Measurements from ENCODE around the gene DRAM1. TPM values are rescaled to one million over a fixed set of nuclear protein-coding genes. Genes with fewer than 3 reads are reported as not detected.
A peak's percentile ranks its signal among the peaks of the same experiment; 100 is the strongest.
"Not testable (repeated sequence)": the region's sequence is repeated elsewhere in the genome, so short reads cannot be mapped to it uniquely, and the experiment has no call there.

The DRAM1 gene
- total RNA-seq, 2 experiments from 2014 or later, result 4.0 TPM

DNA sequence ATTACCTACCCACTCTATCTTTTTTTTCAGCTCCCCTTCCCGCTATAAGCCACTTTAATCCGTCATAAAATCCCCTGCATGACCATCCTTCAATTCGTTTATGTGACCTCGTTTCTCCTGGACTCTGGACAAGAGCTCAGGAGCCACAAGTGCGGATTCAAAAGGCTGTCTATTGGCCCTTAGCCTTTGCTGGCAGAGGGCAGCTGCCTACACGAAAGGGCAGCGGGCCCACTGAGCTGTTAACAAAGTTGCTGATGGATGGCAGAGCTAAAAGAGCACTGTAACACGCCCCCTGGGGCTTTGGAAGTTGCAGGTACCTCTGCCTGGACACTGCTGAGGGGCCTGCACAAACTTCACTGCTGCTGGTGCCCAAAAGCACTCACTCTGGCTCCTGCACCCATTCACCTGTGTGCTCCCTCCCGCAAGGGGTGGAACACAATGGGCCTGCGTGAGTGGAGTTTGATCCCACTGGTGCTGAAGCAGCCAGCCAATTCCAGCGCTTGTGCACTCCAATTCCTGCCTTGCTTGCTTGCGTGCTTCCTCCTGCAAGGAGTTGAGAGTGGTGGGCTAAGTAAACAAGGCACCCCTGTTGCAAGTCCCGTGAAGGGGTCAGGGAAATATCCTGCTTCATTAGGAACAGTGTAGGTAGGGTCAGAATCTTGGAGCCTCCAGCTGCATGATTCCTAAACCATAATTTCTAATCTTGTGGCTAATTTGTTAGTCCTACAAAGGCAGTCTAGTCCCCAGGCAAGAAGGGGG, 10.6 kb upstream of the DRAM1 start:
- H3K27ac Mint-ChIP-seq, result no peak overlapping the region
- peaks cover 7% of the 10 kb centered on the region for H3K36me3 Mint-ChIP-seq (ENCODE audit: low read depth)
- CTCF ChIA-PET, result interaction anchor here (1.1 kb wide), 1 partner anchor 28 kb away, joined by 6 read pairs; no protein-coding TSS in a partner anchor
- no peaks in the 10 kb centered on the region for H3K27me3 Mint-ChIP-seq
- peaks cover 12% of the 10 kb centered on the region for H3K9me3 Mint-ChIP-seq
- peaks cover 18% of the 10 kb centered on the region for H3K4me1 Mint-ChIP-seq
- POLR2A ChIA-PET, result interaction anchor here (1.2 kb wide), 1 partner anchor 11 kb away, joined by 4 read pairs; no protein-coding TSS in a partner anchor
- no peak for DNase-seq
- no peak overlapping the region for H3K4me3 Mint-ChIP-seq

DNA sequence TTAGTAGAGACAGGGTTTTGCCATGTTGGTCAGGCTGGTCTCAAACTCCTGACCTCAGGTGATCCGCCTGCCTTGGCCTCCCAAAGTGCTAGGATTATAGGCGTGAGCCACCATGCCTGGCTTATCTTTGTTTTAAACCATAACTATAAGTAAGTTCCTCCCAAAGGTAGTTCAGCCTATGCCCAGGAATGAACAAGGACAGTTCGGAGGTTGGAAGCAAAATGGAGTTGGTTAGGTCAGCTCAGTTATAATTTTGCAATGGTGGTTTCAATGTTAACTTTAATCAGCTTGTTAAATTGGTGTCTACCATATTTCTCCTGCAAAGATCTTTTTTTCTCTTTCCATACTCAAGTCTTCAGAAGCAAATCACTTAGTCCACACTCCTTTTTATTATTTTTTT, 9.8 kb upstream of the DRAM1 start:
- H3K27ac Mint-ChIP-seq; DNase-seq; H3K27me3 Mint-ChIP-seq; H3K4me3 Mint-ChIP-seq; CTCF ChIA-PET; H3K36me3 Mint-ChIP-seq (ENCODE audit: low read depth): not testable (repeated sequence)
- Mint-ChIP-seq H3K9me3 (peaks cover 12% of the 10 kb centered on the region), H3K4me1 (peaks cover 18% of the 10 kb centered on the region)
- POLR2A ChIA-PET, result interaction anchor here (1.2 kb wide), 1 partner anchor 460 kb away, joined by 3 read pairs; the partner anchor contains the start of gene ARL1

DNA sequence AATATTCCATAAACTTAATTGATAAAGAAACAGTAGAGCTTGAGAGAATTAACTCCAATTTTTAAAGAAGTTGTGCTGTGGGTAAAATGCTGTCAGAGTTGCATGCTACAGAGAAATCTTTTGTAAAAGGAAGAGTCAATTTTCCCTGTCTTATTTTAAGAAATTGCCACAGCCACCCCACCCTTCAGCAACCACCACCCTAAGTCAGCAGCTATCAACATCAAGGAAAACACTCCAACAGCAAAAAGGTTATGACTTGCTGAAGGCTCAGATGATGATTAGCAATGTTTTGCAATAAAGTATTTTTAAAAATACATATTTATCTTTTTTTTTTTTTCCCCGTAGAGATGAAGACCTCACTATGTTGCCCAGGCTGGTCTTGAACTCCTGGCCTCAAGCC, 6.5 kb upstream of the DRAM1 start:
- Mint-ChIP-seq H3K27ac (no peak overlapping the region), H3K36me3 (ENCODE audit: low read depth) (no peaks in the 10 kb centered on the region), H3K4me1 (peaks cover 7% of the 10 kb centered on the region), H3K9me3 (peaks cover 2% of the 10 kb centered on the region), H3K27me3 (no peaks in the 10 kb centered on the region), H3K4me3 (no peak overlapping the region)
- POLR2A ChIA-PET, result no interaction called here
- CTCF ChIA-PET, result no interaction called here
- no peak for DNase-seq

DNA sequence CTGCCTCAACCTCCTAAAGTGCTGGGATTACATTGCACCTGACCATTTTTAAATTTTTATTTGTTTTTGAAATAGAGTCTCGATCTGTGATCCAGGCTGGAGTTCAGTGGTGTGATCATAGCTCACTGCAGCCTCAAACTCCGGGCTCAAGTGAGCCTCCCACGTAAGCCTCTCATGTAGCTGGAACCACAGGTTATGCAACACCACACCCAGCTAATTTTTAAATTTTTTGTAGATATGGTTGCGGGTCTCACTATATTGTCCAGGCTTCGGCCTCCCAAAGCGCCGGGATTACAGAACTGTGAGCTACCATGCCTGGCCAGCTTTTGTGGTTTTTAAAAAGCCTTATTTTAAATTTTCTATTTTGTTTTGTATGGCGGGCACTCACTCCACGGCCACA, 2.2 kb upstream of the DRAM1 start:
- Mint-ChIP-seq H3K27ac (no peak overlapping the region), H3K4me3 (no peak overlapping the region), H3K4me1 (peaks cover 15% of the 10 kb centered on the region), H3K36me3 (ENCODE audit: low read depth) (peaks cover 3% of the 10 kb centered on the region), H3K27me3 (no peaks in the 10 kb centered on the region), H3K9me3 (no peaks in the 10 kb centered on the region)
- ChIA-PET POLR2A (no interaction called here), CTCF (interaction anchor here (1.4 to 1.8 kb wide), 2 partner anchors 35 to 36 kb away, joined by 4 to 8 read pairs; no protein-coding TSS in a partner anchor)
- no peak for DNase-seq

DNA sequence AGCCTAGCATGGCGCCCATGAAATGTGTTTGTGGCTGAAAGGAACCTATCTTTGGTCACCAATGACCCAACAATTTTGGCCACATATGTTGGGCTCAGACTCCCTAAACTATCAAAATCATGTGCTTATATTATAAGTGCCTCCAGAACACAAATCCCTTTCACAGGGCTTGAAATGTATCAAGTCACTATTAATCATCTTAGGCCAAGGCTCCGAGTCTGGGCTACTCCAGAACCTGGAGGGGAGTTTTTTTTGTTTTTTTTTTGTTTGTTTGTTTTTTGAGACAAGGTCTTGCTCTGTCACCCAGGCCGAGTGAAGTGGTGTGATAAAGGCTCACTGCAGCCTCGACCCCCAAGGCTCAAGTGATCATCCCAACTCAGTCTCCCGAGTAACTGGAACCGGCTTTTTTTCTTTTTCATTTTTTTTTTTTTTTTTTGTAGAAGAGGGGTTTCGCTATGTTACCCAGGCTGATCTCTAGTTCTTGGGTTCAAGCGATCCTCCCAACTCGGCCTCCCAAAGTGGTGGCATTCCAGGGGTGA, 989 bp upstream of the DRAM1 start:
- DNase-seq, result no peak
- no peaks in the 10 kb centered on the region for H3K27me3 Mint-ChIP-seq
- H3K9me3 Mint-ChIP-seq, result no peaks in the 10 kb centered on the region
- ChIA-PET POLR2A (no interaction called here), CTCF (interaction anchor here (1.8 kb wide), 1 partner anchor 36 kb away, joined by 8 read pairs; no protein-coding TSS in a partner anchor)
- peak overlapping the region; percentile 58 for H3K27ac Mint-ChIP-seq
- peaks cover 3% of the 10 kb centered on the region for H3K36me3 Mint-ChIP-seq (ENCODE audit: low read depth)
- peaks cover 15% of the 10 kb centered on the region for H3K4me1 Mint-ChIP-seq
- H3K4me3 Mint-ChIP-seq, result peak overlapping the region; percentile 77

DNA sequence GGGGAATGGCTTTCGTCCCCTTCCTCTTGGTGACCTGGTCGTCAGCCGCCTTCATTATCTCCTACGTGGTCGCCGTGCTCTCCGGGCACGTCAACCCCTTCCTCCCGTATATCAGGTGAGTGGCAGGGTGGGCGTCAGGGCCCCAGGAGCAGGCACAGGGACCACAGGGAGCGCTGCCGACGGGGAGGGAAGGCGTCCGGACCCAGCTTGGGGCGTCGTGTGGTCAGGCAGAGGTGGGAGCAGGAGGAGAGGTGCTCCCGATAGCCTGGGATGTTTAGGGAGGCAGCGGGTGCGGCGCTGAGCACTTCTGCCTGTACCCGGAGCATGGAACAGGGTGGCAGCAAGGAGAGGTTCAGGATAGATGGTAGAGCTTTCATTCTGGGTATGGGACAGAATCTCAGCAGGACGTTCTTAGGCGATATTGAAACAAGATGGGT, 444 bp downstream of the DRAM1 start:
- H3K4me1 Mint-ChIP-seq, result peaks cover 15% of the 10 kb centered on the region
- POLR2A ChIA-PET, result interaction anchor here (0.8 to 1.5 kb wide), 2 partner anchors 11 to 49 kb away, joined by 3 to 4 read pairs; no protein-coding TSS in a partner anchor

DNA sequence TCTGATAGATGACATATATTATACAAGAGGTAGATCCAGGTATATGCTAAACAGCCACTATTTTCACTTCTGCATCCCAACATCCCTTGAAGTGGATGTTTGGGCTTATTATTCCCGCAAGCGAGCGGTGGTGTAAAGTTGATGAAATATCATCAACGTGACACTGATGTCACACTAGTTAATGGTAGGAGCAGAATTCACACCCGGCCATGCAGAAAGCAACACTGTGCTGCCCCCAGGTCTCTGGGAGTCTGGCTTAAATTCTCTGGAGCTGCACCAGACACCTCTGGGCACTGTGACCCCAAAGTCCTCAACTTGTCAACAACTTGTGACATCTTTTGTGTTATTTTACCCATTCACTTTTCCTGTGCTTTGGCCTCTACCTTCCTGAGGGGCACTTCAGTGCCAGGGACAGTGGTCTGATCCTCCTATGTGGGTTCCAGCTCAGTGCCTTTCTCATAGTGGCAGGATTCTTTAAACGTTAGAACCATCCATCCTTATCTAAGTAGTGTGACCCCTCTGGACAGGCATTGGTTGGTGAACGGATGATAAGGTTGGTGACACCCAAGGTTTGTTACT, 952 bp downstream of the DRAM1 start:
- no peak for DNase-seq
- ChIA-PET CTCF (interaction anchor here (1.1 to 1.6 kb wide), 3 partner anchors 40 to 938 kb away, joined by 3 to 4 read pairs (median 3); no protein-coding TSS in a partner anchor), POLR2A (interaction anchor here (0.8 to 1.5 kb wide), 2 partner anchors 12 to 49 kb away, joined by 3 to 4 read pairs; no protein-coding TSS in a partner anchor)
- peak overlapping the region; percentile 77 for H3K4me3 Mint-ChIP-seq
- no peaks in the 10 kb centered on the region for H3K9me3 Mint-ChIP-seq
- H3K27ac Mint-ChIP-seq, result peak overlapping the region; percentile 79
- H3K36me3 Mint-ChIP-seq (ENCODE audit: low read depth), result peaks cover 3% of the 10 kb centered on the region
- no peaks in the 10 kb centered on the region for H3K27me3 Mint-ChIP-seq
- H3K4me1 Mint-ChIP-seq, result peaks cover 15% of the 10 kb centered on the region

More for the DNA sequence above, 444 bp downstream of the DRAM1 start:
- H3K27me3 Mint-ChIP-seq, result no peaks in the 10 kb centered on the region
- peak; percentile 22 for DNase-seq
- H3K9me3 Mint-ChIP-seq, result no peaks in the 10 kb centered on the region
- peak overlapping the region; percentile 77 for H3K4me3 Mint-ChIP-seq
- CTCF ChIA-PET, result interaction anchor here (1.0 to 1.6 kb wide), 4 partner anchors 39 to 939 kb away, joined by 3 to 4 read pairs (median 4); no protein-coding TSS in a partner anchor
- peaks cover 3% of the 10 kb centered on the region for H3K36me3 Mint-ChIP-seq (ENCODE audit: low read depth)
- H3K27ac Mint-ChIP-seq, result peak overlapping the region; percentile 79

DNA sequence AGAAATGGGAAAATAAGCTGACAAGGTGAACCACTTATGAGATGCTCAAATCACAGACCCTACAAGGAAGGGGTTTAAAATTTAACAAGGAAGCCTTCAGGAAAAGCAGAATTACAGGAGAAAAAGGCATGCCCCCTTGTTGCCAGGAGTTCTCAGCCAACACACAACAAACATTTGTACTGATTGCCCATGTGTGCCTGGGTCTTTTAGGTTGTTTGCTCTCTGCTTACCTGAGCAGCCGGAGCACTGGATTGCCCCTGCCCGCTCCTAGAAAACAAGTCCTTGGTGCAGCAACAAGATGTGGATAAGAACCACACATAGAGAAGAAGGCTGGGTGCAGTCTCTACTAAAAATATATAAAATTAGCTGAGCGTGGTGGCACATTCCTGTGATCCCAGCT, 3.4 kb downstream of the DRAM1 start:
- Mint-ChIP-seq H3K9me3 (no peaks in the 10 kb centered on the region), H3K4me1 (peaks cover 15% of the 10 kb centered on the region)
- CTCF ChIA-PET, result interaction anchor here (0.6 kb wide), 2 partner anchors 198 to 211 kb away, joined by 3 to 4 read pairs; no protein-coding TSS in a partner anchor

DNA sequence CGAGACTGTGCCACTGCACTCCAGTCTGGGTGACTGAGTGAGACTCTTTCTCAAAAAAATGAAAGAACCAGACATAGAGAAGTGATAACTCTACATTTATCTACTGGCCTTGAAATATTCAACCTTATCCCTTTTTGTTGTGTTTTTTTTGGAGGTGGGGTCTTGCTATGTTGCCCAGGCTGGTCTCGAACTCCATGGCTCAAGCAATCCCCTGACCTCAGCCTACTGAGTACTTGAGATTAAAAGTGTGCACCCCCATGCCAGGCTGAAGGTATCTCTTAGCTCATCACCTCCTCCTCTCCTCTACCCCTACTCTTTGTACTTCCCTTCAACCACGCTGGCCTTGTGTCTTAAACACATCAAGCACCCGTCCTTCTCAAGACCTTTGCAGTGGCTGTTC, 3.8 kb downstream of the DRAM1 start:
- H3K4me3 Mint-ChIP-seq, result no peak overlapping the region
- no peak overlapping the region for H3K27ac Mint-ChIP-seq
- ChIA-PET POLR2A (no interaction called here), CTCF (interaction anchor here (0.6 kb wide), 2 partner anchors 197 to 212 kb away, joined by 3 to 4 read pairs; no protein-coding TSS in a partner anchor)
- no peak for DNase-seq
- peaks cover 3% of the 10 kb centered on the region for H3K36me3 Mint-ChIP-seq (ENCODE audit: low read depth)
- no peaks in the 10 kb centered on the region for H3K9me3 Mint-ChIP-seq
- peaks cover 15% of the 10 kb centered on the region for H3K4me1 Mint-ChIP-seq
- H3K27me3 Mint-ChIP-seq, result no peaks in the 10 kb centered on the region

More for the DNA sequence above, 3.4 kb downstream of the DRAM1 start:
- POLR2A ChIA-PET, result no interaction called here
- H3K27ac Mint-ChIP-seq, result no peak overlapping the region
- peaks cover 3% of the 10 kb centered on the region for H3K36me3 Mint-ChIP-seq (ENCODE audit: low read depth)
- no peaks in the 10 kb centered on the region for H3K27me3 Mint-ChIP-seq
- DNase-seq, result no peak
- H3K4me3 Mint-ChIP-seq, result no peak overlapping the region

DNA sequence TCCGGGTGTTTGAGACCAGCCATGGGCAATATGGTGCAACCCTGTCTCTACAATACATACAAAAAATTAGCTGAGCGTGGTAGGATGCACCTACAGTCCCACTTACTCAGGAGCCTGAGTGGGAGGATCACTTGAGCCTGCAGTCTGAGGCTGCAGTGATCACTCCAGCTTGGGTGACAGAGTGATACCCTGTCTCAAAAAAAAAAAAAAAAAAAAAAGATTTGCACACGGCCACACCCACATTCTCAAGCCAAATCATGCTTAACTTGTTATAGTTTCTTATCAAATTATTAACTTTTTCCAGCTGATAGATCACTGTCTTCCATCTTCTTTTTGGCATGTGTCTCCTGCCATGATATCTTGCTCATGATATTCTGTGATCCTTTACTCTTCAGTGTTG, 6.8 kb downstream of the DRAM1 start:
- H3K27ac Mint-ChIP-seq, result no peak overlapping the region
- no peaks in the 10 kb centered on the region for H3K27me3 Mint-ChIP-seq
- peaks cover 2% of the 10 kb centered on the region for H3K4me1 Mint-ChIP-seq
- H3K4me3 Mint-ChIP-seq, result no peak overlapping the region
- CTCF ChIA-PET, result interaction anchor here (0.9 kb wide), 1 partner anchor 44 kb away, joined by 3 read pairs; no protein-coding TSS in a partner anchor
- POLR2A ChIA-PET, result no interaction called here
- no peaks in the 10 kb centered on the region for H3K36me3 Mint-ChIP-seq (ENCODE audit: low read depth)
- DNase-seq, result no peak
- no peaks in the 10 kb centered on the region for H3K9me3 Mint-ChIP-seq

DNA sequence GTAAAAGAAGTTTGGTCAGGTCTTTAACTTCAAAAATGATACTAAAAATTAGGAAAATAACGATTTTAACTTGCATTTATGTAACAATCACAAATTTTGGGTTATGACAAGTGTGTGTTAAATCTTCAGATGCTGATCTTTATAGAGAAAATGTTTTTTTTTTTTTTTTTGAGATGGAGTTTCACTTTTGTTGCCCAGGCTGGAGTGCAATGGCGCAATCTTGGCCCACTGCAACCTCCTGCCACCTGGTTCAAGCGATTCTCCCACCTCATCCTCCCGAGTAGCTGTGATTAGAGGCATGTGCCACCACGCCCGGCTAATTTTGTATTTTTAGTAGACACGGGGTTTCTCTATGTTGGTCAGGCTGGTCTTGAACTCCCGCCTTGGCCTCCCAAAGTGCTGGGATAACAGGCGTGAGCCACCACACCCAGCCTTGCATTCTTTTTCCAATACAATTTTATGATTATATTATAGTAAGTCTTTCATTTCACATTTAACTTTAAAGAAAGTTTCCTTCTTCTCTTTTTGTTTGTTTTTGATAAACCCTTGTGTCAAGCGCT, 7.5 kb downstream of the DRAM1 start:
- H3K36me3 Mint-ChIP-seq (ENCODE audit: low read depth); H3K27ac Mint-ChIP-seq; H3K9me3 Mint-ChIP-seq; POLR2A ChIA-PET; H3K27me3 Mint-ChIP-seq; H3K4me1 Mint-ChIP-seq; H3K4me3 Mint-ChIP-seq; DNase-seq: not testable (repeated sequence)
- CTCF ChIA-PET, result interaction anchor here (0.7 to 0.9 kb wide), 3 partner anchors 45 to 112 kb away, joined by 3 to 4 read pairs (median 3); no protein-coding TSS in a partner anchor

DNA sequence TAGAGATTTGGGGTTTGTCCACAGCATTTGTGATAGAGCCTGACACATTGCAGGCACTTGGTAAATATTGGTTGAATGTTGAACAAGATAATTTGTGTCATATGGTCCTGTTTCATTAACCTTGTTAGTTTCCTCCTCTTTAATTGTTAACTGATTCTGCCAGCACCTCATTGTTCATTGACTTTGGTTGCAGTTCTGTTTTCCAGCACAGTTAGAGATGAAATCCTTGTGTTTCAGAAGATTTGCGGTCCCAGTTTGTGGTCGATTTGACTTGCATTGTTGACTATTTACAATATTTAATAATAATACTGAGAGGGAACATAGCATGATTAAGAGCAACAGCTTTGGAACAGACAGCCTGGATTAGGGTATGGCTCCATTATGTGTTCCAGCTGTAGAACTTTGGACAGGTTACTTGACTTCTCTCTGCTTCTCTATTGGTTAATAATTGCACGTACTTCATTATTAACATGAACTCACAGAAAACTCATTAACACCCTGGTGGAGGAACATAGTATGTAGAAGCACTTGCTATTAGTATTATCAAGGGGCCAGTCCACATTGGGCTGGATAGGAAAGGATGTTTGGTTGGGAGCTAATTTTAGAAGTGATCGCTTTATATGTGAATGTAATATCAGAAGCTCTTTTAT, 8.7 kb downstream of the DRAM1 start:
- POLR2A ChIA-PET, result no interaction called here
- Mint-ChIP-seq H3K27ac (no peak overlapping the region), H3K9me3 (no peaks in the 10 kb centered on the region), H3K36me3 (ENCODE audit: low read depth) (no peaks in the 10 kb centered on the region), H3K4me3 (no peak overlapping the region), H3K4me1 (peaks cover 6% of the 10 kb centered on the region), H3K27me3 (no peaks in the 10 kb centered on the region)
- DNase-seq, result no peak
- CTCF ChIA-PET, result no interaction called here

All from activated CD4-positive, alpha-beta memory T cell treated with anti-CD3 and anti-CD28 coated beads, Interleukin-2, amount 10 ng/mL, durations not matched to agents 7 days and 5 days (primary cell).